Activated CD4-positive, alpha-beta T cell treated with anti-CD3 and anti-CD28 coated beads, Interleukin-2, amount 50 U/mL, for 1 hour (primary cell): ENCODE data around the gene KIAA0513.
A peak's percentile ranks its signal among the peaks of the same experiment; 100 is the strongest.

Source experiments
- DNase-seq: peaks from one replicate; pipeline ENCODE4 v3.0.0-alpha.2; 2020

The KIAA0513 gene, protein sequence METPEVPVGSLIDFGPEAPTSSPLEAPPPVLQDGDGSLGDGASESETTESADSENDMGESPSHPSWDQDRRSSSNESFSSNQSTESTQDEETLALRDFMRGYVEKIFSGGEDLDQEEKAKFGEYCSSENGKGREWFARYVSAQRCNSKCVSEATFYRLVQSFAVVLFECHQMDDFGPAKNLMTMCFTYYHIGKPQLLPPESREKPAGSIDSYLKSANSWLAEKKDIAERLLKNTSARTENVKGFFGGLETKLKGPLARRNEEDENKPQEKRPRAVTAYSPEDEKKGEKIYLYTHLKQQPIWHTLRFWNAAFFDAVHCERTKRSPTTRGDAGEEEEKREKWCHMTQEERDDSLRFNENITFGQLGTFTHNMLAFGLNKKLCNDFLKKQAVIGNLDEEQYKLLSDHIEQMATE

GRCh38 chr16:85027349-85027957 is at the start of gene KIAA0513:
TSS of gene KIAA0513 (plus strand) at chr16:85027795. CDS start at chr16:85067072, 39,277 bp downstream.
- DNase-seq = peak; percentile 95

- no peak for DNase-seq
Measured at GRCh38 chr16:84979516-84979915, 48.1 kb upstream of the KIAA0513 start.

- DNase-seq = no peak
Measured at GRCh38 chr16:84982434-84982833, 45.2 kb upstream of the KIAA0513 start.

DNA sequence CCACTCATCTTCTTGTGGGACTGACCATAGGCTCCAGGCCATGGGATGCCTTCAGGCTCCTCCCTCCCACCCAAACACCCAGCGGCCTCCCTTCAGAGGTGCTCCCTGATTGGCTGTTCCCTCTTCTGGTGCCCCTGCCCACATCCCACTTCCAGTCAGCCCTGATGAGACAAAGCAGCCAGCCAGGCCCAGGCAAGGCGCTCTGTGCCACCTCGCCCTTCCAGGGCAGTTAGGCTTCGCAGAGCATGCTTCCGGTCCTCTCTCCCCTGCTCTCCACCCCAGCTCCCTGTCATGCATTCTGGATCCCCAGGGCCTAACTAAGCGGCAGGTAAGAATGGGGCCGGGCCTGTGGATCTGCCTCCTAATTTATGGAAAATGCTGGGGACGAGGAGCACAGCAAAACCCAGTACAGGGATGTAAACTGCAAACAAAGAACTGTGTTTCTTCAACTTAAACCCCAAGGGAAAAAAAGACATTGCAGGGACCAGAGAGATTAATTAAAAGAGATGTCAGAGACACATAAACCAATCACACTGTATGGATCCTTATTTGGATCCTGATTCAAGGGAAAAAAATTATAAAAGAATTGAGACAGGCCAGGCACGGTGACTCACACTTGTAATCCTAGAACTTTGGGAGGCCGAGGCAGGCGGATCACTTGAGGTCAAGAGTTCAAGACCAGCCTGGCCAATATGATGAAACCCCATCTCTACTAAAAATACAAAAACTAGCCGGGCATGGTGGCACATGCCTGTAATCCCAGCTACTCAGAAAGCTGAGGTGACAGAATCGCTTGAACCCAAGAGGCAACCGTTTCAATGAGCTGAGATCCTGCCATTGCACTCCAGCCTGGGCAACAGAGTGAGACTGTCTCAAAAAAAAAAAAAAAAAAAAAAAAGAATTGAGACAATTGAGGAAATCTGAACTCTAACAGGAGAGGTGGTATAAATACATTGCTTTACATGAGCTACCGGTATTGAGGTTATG is 42.2 kb upstream of the KIAA0513 start:
- no peak for DNase-seq

DNA sequence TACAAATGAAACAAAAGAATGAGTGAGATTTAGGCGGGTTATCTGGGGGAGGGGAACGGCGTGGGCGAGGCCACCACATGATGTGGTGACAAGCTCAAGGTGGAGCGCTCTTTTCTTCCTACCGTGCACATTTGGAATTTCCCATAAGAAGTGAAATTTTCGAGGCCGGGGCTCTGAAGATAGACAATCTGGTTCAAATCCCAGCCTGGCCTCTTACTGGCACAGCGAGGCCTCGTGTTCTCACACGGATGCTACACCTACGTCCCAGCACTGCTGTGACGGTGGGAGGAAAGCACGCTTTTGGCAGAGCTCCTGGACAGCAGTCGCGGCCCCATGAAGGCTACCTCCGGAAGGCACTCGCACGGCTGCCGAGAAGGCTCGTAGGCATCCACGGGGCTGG is 41.5 kb upstream of the KIAA0513 start:
- no peak for DNase-seq

- no peak for DNase-seq
Measured at GRCh38 chr16:84986879-84987278, 40.7 kb upstream of the KIAA0513 start.

DNA sequence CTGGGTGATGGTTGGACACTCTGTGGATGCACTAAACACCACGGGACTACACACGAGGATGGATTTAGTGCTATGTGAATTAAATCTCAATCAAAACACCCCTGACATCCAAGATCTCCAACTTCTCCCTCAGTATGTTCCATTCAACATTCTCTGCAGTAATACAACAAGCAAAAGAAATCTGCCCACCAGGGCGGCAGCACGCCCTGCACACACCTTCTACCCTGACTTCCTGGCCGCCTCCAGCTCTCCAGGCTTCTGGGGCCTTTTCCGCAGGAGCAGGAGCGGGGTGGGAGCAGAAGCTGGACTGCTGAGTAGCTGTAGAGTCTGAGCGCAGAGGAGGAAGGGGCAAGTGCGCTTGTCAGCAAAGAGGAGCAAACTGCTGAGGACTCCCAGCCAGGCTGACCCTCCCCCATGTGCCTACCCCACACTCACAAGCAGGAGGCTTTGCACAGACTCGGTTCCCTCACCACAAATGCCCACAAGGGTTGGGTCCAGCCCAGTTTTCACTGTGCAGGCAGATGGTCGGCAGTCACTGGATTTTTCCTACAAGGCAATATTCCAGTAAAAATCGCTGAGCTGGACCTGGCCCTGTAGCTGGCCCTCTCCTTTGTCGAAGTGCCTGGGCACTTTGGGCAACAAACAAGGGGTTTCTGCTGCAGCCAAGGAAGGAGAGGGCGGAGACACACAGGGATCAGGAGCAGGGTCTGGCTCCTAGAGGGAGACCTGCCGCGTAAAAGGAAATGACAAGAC is 39.1 kb upstream of the KIAA0513 start:
- DNase-seq = no peak

GRCh38 chr16:84989749-84990620 is 37.6 kb upstream of the KIAA0513 start:
- no peak for DNase-seq

DNA sequence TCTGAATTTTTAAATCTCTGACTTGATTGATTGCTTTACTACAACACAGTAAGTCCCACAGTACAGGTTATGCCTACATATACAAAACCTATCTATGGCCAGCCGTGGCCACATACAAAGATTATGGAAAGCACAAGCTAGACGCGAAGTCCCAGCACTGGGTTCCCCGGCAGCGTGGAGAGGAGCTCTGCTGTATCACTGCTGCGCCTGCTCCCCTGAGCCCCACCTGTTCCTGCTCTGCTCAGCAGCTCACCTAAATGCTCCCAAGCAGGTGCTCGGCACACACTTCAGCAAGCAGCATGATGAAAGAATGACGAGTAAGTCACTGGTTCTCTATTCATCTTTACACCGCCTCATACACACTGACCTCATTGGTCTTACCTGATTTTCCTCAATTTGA is 36.8 kb upstream of the KIAA0513 start:
- DNase-seq = no peak

GRCh38 chr16:84992717-84993075 is 34.9 kb upstream of the KIAA0513 start:
- no peak for DNase-seq

DNA sequence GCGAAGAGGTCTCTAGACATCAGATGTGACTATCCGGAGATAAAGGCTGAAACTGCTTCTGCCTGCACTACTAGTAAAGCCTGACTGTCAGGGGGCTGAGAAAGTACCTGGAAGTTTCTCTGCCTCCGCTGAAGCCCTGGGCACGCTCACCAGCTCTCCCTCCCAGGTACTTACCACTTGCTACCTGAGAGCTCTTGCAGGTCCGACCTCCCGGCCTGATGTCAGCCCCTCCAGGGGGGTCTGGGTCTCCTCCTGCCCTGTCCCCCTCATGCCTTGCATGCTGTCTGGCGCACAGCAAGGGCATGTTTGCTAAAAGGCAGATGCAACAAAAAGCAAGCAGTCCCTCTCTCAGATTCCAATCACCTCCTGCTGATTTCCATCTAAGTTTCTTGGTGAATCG is 33.7 kb upstream of the KIAA0513 start:
- no peak for DNase-seq

DNA sequence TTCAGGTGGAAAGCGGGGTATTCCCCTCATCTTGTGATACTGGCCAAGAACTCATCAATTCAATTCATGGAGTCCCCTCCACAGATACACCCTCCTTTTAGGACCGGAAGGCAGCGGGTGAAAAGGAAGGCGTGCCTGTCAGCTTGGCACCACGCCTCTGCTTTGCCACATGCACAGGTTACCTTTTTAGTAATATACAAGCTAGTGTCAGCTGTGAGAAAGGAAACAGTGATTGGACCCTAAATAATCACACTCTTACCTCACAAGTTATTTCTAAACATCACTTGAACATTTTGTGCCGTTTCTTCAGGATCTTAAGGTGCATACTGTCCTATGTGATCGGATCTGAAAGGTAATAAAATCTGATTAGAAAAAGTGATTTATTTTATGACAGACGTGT is 31.9 kb upstream of the KIAA0513 start:
- DNase-seq = peak; percentile 12

DNA sequence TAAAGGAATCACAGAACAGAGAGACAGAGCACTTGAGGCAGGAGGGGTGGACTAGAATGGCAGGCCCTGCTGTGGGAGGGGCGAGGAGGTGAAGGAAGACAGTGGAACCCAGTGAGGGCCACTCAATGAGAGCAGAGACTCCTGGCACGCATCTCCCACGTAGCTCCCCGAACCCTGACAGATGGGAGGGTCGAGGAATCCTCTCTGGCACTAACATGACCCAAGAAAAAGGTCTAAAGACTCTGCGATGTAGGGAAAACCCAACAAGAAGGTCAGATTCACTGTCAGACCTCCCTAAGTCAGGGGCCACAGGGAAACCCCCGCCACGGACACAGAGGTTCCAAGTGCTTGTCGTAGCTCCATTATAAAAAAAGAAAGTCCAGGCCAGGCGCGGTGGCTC is 31.2 kb upstream of the KIAA0513 start:
- DNase-seq = no peak

DNA sequence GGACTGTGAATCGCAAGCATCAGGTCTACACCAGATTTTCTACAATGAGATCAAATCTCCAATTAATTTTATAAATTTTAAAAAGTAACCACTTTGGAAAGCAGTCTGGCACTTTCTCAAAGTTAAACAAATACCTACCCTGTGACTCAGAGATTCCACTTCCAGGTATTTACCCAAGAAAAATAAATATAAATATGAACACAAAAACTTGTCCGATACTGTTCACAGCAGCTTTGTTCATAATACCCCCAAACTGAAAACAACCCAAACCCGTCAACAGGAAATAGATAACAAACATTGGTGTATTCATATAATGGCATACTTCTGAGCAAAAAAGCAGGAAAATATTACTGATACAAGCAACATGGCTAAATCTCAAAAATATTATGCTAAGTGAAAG is 28.4 kb upstream of the KIAA0513 start:
- DNase-seq = no peak

GRCh38 chr16:84999857-85000480 is 27.6 kb upstream of the KIAA0513 start:
- DNase-seq = no peak

- DNase-seq = no peak
Measured at GRCh38 chr16:85002099-85002541, 25.5 kb upstream of the KIAA0513 start.

GRCh38 chr16:85002608-85003007 is 25.0 kb upstream of the KIAA0513 start:
- DNase-seq = no peak

- DNase-seq = no peak
Measured at GRCh38 chr16:85003076-85003475, 24.5 kb upstream of the KIAA0513 start.

DNA sequence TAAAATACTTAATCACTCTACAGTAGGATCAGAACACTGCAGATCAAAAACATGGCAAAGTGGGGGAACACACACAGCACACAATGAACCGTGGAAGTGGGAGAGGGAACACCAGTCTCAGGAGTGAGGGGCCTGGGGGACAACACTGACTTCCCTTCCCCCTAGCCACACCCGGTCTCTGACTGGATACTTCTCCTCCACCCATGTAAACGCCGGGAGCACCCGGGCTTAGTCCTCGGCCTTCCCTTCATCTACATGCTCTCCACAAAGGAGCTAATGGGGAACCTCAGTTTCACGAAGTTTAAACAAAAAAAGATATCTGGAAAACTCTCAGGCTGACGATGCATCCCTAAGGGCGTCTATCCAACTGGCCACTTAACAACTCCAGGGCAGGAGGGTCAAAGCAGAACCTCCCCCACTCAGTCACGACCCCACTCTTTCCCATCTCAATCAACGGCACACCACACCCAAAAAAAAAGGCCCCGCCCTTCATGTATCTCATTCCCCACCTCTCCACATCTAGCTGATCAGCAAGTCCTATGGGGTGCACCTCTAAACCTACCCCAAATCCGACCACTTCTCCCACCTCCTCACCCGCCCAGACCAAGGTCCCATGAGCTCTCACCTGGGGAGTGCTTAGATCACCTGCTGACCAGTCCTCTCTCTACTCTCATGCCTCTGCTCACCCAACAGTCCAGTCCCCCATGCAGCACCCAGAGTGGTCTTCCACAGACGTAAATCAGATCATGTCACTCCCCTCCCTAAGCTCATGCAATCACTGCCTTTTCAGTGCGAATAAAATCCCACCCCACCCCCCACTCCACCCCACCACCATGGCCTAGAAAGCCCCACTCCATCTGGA is 23.6 kb upstream of the KIAA0513 start:
- no peak for DNase-seq

DNA sequence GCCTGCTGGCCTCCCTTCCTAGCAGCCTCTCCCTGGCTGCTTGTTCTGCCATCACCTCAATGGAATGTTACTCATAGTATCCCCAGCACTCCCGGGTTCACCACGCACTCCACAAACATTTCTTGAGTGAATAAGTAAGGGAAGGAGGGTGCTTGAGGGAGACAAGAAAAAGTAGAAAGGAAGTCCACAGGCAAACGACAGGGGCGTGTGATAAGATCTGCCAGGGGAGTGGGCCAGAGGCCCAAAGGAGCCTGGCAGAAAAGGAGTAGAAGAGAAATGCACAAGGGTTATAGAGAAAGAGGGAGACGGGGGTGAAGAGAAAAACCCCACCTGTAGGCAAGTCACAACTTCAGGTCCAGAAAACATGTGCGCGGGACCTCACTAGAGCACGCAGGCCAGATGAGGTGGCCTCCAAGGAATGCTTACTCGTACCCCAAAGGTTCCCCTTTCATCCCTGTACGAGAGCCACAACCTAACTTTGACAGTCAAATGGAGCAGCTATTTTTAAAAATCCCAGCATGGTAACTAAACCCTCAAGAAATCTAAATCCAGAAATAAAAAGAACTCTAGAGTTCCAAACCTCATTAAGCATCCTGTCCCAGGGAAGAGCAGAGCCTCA is 22.9 kb upstream of the KIAA0513 start:
- no peak for DNase-seq
